H1 (cell line): Measurements from ENCODE around the gene ADCYAP1. TPM values are rescaled to one million over a fixed set of nuclear protein-coding genes. Genes with fewer than 3 reads are reported as not detected.

ENCODE experiments used
- CTCF ChIA-PET: fragments of 300-600 bp; sonication (Branson Sonifier 250); formaldehyde crosslinking; loops from one replicate; lab custom pipeline; 2021; ENCODE audit not compliant: partially characterized antibody; lab: Charles Lee
- POLR2A ChIA-PET: fragments of 300-600 bp; sonication (Branson Sonifier 250); formaldehyde crosslinking; loops from one replicate; lab custom pipeline; 2021; ENCODE audit warnings: inconsistent platforms; ENCODE audit not compliant: partially characterized antibody; lab: Charles Lee
- DNase-seq, 2 experiments: peaks; one replicate each; pipeline versions ENCODE4 v3.0.0 to v3.0.0-alpha.2; 2010 to 2022; ENCODE audit warnings: low spot score in 2 of 2, low read depth in 1 of 2, mixed read lengths in 1 of 2
- FAIRE-seq: peaks from 2 replicates; lab custom pipeline; 2011; peaks lifted over from hg19 to GRCh38; lab: Jason Lieb, UNC
- H2AFZ ChIP-seq: 2 replicates; pipeline ENCODE4 v1.8.1; 2012; ENCODE audit warnings: low read length, inconsistent platforms
- H2AK5ac ChIP-seq: 2 replicates; pipeline ENCODE4 v1.6.1; 2013; ENCODE audit warnings: low read depth, low read length
- H2BK120ac ChIP-seq: replicated peaks from 2 replicates; pipeline ENCODE3; 2013; ENCODE audit warnings: low read depth, low read length, inconsistent platforms
- H2BK12ac ChIP-seq: 2 replicates; pipeline ENCODE4 v1.6.1; 2013; ENCODE audit warnings: low read depth, low read length
- H2BK15ac ChIP-seq: 2 replicates; pipeline ENCODE4 v1.6.1; 2013; ENCODE audit warnings: low read length
- H2BK20ac ChIP-seq: 2 replicates; pipeline ENCODE4 v1.6.1; 2013; ENCODE audit warnings: low read length
- H2BK5ac ChIP-seq: 2 replicates; pipeline ENCODE4 v1.6.1; 2013; ENCODE audit warnings: low read depth, low read length
- H3K14ac ChIP-seq: 2 replicates; pipeline ENCODE4 v1.6.1; 2013; ENCODE audit warnings: inconsistent platforms; ENCODE audit not compliant: insufficient read length
- H3K18ac ChIP-seq: 2 replicates; pipeline ENCODE4 v1.6.1; 2013; ENCODE audit warnings: low read length; ENCODE audit errors: extremely low read depth
- H3K23ac ChIP-seq: 2 replicates; pipeline ENCODE4 v1.6.1; 2013; ENCODE audit warnings: inconsistent platforms; ENCODE audit not compliant: insufficient read length
- H3K23me2 ChIP-seq: 2 replicates; pipeline ENCODE4 v1.6.1; 2013; ENCODE audit warnings: low read depth, low read length
- H3K27ac ChIP-seq: 2 replicates; pipeline ENCODE4 v1.6.1; 2011; ENCODE audit warnings: low read depth, low read length, inconsistent platforms
- H3K27me3 ChIP-seq, 4 experiments: replicated peaks in 1 of 4; 1 replicate in 1 of 4; 2 replicates in 3 of 4; pipeline versions ENCODE4 v1.6.1 to v1.8.1; 2011 to 2013; ENCODE audit warnings: low read length in 3 of 4, mild to moderate bottlenecking in 3 of 4, inconsistent platforms in 2 of 4, mixed read lengths in 2 of 4, moderate library complexity in 1 of 4; ENCODE audit not compliant: control insufficient read depth in 3 of 4, insufficient read depth in 3 of 4; ENCODE audit errors: extremely low read depth in 1 of 4
- H3K36me3 ChIP-seq, 4 experiments: 2 replicates each; pipeline versions ENCODE4 v1.6.1 to v1.8.1; 2011 to 2013; ENCODE audit warnings: mild to moderate bottlenecking in 4 of 4, low read length in 3 of 4, moderate library complexity in 2 of 4, control low read depth in 1 of 4, inconsistent platforms in 1 of 4; ENCODE audit not compliant: insufficient read depth in 4 of 4, control insufficient read depth in 2 of 4
- H3K4ac ChIP-seq: replicated peaks from 2 replicates; pipeline ENCODE3; 2013; ENCODE audit warnings: low read length, low read depth, mixed read lengths, inconsistent platforms; ENCODE audit not compliant: insufficient read length
- H3K4me1 ChIP-seq, 4 experiments: replicated peaks in 1 of 4; 1 replicate in 1 of 4; 2 replicates in 3 of 4; pipeline versions ENCODE4 v1.6.1 to v1.8.1; 2011 to 2013; ENCODE audit warnings: low read length in 3 of 4, inconsistent platforms in 2 of 4, mixed read lengths in 1 of 4; ENCODE audit not compliant: insufficient read depth in 4 of 4, control insufficient read depth in 3 of 4
- H3K4me2 ChIP-seq, 2 experiments: 2 replicates each; pipeline versions ENCODE4 v1.6.1 to v1.8.1; 2011 to 2013; ENCODE audit warnings: low read depth in 2 of 2, low read length in 2 of 2, control low read depth in 1 of 2, inconsistent platforms in 1 of 2, mild to moderate bottlenecking in 1 of 2; ENCODE audit not compliant: insufficient read depth in 1 of 2
- H3K4me3 ChIP-seq, 4 experiments: fragments of 200-600, 300-600 bp in 1 of 4; sonication (generic), shearing (Covaris generic), sonication (Bioruptor Twin) in 1 of 4; 2 replicates each; pipeline versions ENCODE4 v1.5.1 to v1.8.1; 2011 to 2016; ENCODE audit warnings: low read length in 4 of 4, low read depth in 3 of 4, control low read depth in 2 of 4, inconsistent platforms in 2 of 4, mild to moderate bottlenecking in 2 of 4, mixed read lengths in 1 of 4, moderate library complexity in 1 of 4; ENCODE audit not compliant: insufficient read depth in 2 of 4; ENCODE audit errors: extremely low read depth in 1 of 4
- H3K56ac ChIP-seq: replicated peaks from 2 replicates; pipeline ENCODE3; 2013; ENCODE audit warnings: low read depth, mild to moderate bottlenecking, mixed read lengths, low read length, inconsistent platforms; ENCODE audit not compliant: insufficient read length
- H3K79me1 ChIP-seq: 2 replicates; pipeline ENCODE4 v1.6.1; 2013; ENCODE audit warnings: low read depth, low read length, control low read depth
- H3K79me2 ChIP-seq, 2 experiments: 2 replicates each; pipeline versions ENCODE4 v1.6.1 to v1.8.1; 2012 to 2013; ENCODE audit warnings: low read length in 2 of 2, mild to moderate bottlenecking in 2 of 2, inconsistent platforms in 1 of 2; ENCODE audit not compliant: insufficient read depth in 2 of 2, control insufficient read depth in 1 of 2
- H3K9ac ChIP-seq, 4 experiments: replicated peaks in 1 of 4; 1 replicate in 1 of 4; 2 replicates in 3 of 4; pipeline versions ENCODE4 v1.6.1 to v1.8.1; 2011 to 2013; ENCODE audit warnings: low read depth in 3 of 4, low read length in 3 of 4, control low read depth in 2 of 4, mild to moderate bottlenecking in 2 of 4, moderate library complexity in 2 of 4, inconsistent platforms in 1 of 4; ENCODE audit errors: extremely low read depth in 1 of 4
- H3K9me3 ChIP-seq, 2 experiments: 2 replicates each; pipeline versions ENCODE4 v1.6.1 to v1.8.1; 2012 to 2013; ENCODE audit warnings: mild to moderate bottlenecking in 2 of 2, moderate library complexity in 2 of 2, control low read depth in 1 of 2, inconsistent platforms in 1 of 2, low read depth in 1 of 2, low read length in 1 of 2, mixed read lengths in 1 of 2; ENCODE audit not compliant: insufficient read depth in 2 of 2
- H4K20me1 ChIP-seq, 2 experiments: replicated peaks in 1 of 2; 2 replicates each; pipeline versions ENCODE3 to v1.8.1; 2011 to 2013; ENCODE audit warnings: inconsistent platforms in 2 of 2, low read length in 2 of 2, mild to moderate bottlenecking in 1 of 2; ENCODE audit not compliant: insufficient read depth in 2 of 2, control insufficient read depth in 1 of 2
- H4K5ac ChIP-seq: 2 replicates; pipeline ENCODE4 v1.6.1; 2013; ENCODE audit warnings: low read length, low read depth, mixed read lengths, inconsistent platforms; ENCODE audit not compliant: insufficient read length
- H4K8ac ChIP-seq: 2 replicates; pipeline ENCODE4 v1.8.0; 2013; ENCODE audit warnings: mild to moderate bottlenecking, moderate library complexity, low read length, inconsistent platforms; ENCODE audit not compliant: insufficient read depth; ENCODE audit errors: extremely low read depth
- H4K91ac ChIP-seq: replicated peaks from 2 replicates; pipeline ENCODE3; 2013; ENCODE audit warnings: low read length, mixed read lengths, inconsistent platforms; ENCODE audit not compliant: insufficient read length
- CHD2 ChIP-seq: IDR thresholded peaks from 2 replicates; pipeline ENCODE4 v1.6.1; 2012; ENCODE audit warnings: low read length, improper control_type of control experiment
- CTCF ChIP-seq, 3 experiments: IDR thresholded peaks; 1 replicate in 2 of 3; 2 replicates in 1 of 3; pipeline versions ENCODE4 v1.5.1 to v1.6.1; 2011; ENCODE audit warnings: low read length in 3 of 3, mild to moderate bottlenecking in 3 of 3, inconsistent platforms in 2 of 3, low read depth in 1 of 3, moderate library complexity in 1 of 3; ENCODE audit not compliant: insufficient read depth in 1 of 3; ENCODE audit errors: control extremely low read depth in 1 of 3
- EGR1 ChIP-seq: IDR thresholded peaks from 2 replicates; pipeline ENCODE4 v1.6.1; 2011; ENCODE audit warnings: low read depth, low read length, borderline replicate concordance
- NANOG ChIP-seq: IDR thresholded peaks from 2 replicates; pipeline ENCODE4 v1.6.1; 2011; ENCODE audit warnings: low read length, low read depth, mild to moderate bottlenecking, inconsistent platforms; ENCODE audit not compliant: insufficient read depth, poor library complexity, severe bottlenecking
- PHF8 ChIP-seq: fragments of 200-600 bp; sonication (generic); conservative IDR thresholded peaks from 2 replicates; pipeline ENCODE4 v1.7.1; 2012; ENCODE audit warnings: low read depth, mild to moderate bottlenecking, inconsistent platforms, low read length, moderate library complexity
- RBBP5 ChIP-seq: IDR thresholded peaks from 2 replicates; pipeline ENCODE4 v1.7.1; 2012; ENCODE audit warnings: low read depth, mild to moderate bottlenecking, inconsistent platforms, low read length, moderate library complexity, borderline replicate concordance
- SAP30 ChIP-seq: fragments of 300-600 bp; sonication (generic); IDR thresholded peaks from 2 replicates; pipeline ENCODE4 v1.7.1; 2012; ENCODE audit warnings: low read length, moderate library complexity, mild to moderate bottlenecking, inconsistent platforms; ENCODE audit not compliant: insufficient read depth, insufficient replicate concordance
- SIRT6 ChIP-seq: IDR thresholded peaks from one replicate; pipeline ENCODE4 v1.7.1; 2012; ENCODE audit warnings: low read length, inconsistent platforms
- SP1 ChIP-seq: IDR thresholded peaks from 2 replicates; pipeline ENCODE4 v1.6.1; 2011; ENCODE audit warnings: low read depth, low read length
- SP2 ChIP-seq: IDR thresholded peaks from 2 replicates; pipeline ENCODE4 v1.6.1; 2012; ENCODE audit warnings: mild to moderate bottlenecking, low read length, inconsistent platforms
- SP4 ChIP-seq: IDR thresholded peaks from 2 replicates; pipeline ENCODE4 v1.6.1; 2012; ENCODE audit warnings: low read length, inconsistent platforms
- YY1 ChIP-seq: IDR thresholded peaks from 2 replicates; pipeline ENCODE4 v1.6.1; 2011; ENCODE audit warnings: low read depth, mild to moderate bottlenecking, low read length
- polyA plus RNA-seq, 7 experiments: library from polyadenylated mRNA; depleted of rRNA in 3 of 7; stranded (reverse) in 5 of 7; unstranded in 2 of 7; fragments of >200 nt in 5 of 7; fragments of 200-250 nt in 2 of 7; gene quantifications; 1 replicate in 5 of 7; 2 replicates in 1 of 7; 4 replicates in 1 of 7; pipeline versions ENCODE4 v1.2.1 to v1.2.3, GENCODE V29; 2011 to 2013; ENCODE audit warnings: missing spikeins in 2 of 7, mixed read lengths in 2 of 7
- total RNA-seq: library from RNA; stranded (reverse); fragmentation: NEBNext Ultra II Directional; extraction: Animal tissue kit (Norgen Biotek cat#: 25700); gene quantifications from 2 replicates; pipeline ENCODE4 v1.2.1, GENCODE V29; 2021
- TF ChIP-seq, protein P1 (sequence below): IDR thresholded peaks from 2 replicates; pipeline ENCODE4 v1.6.1; 2011; ENCODE audit warnings: low read length, improper control_type of control experiment

Gene ADCYAP1
- total and polyA plus RNA-seq, 2 of the 8 experiments (the other 6 are each of a cell fraction or from before 2014, with no cell fraction given): 0.02 TPM; not detected in 1

DNA sequence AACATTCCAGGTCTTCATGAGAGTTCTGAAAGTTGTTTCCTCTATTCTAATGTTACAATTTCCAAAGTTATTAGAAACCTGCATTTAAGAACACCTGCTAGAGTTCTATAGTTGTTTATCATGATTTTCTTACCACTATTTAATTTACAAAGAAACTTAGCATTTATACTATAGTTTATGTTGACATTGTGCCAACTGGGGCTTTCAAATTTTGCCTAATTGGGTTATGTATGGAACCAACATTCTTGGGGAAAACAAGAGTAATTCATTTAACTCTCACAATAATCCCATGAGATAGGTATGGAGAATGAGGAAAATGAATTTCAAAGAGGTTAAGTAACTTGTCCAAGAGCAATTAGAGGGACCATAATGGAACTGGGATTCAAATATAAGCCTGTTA, 28.8 kb upstream of the ADCYAP1 start:
- CTCF ChIA-PET: no interaction called here
- TF ChIP-seq PHF8: no peak
- no peak for TF ChIP-seq SP4
- TF ChIP-seq CHD2: no peak
- TF ChIP-seq SP1: no peak
- no peak for TF ChIP-seq EGR1
- TF ChIP-seq SP2: no peak
- no peak for TF ChIP-seq RBBP5
- no peak for TF ChIP-seq NANOG
- TF ChIP-seq, protein P1, sequence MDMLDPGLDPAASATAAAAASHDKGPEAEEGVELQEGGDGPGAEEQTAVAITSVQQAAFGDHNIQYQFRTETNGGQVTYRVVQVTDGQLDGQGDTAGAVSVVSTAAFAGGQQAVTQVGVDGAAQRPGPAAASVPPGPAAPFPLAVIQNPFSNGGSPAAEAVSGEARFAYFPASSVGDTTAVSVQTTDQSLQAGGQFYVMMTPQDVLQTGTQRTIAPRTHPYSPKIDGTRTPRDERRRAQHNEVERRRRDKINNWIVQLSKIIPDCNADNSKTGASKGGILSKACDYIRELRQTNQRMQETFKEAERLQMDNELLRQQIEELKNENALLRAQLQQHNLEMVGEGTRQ: no peak
- TF ChIP-seq YY1: no peak
- no peak for TF ChIP-seq CTCF (IDR thresholded peaks at IDR 0.05; ENCODE audit: control extremely low read depth in 1 of 3, insufficient read depth in 1 of 3, low read depth in 1 of 3, low read length in 3 of 3)
- no peak for TF ChIP-seq SIRT6
- no peak for TF ChIP-seq SAP30

More for the DNA sequence above, 28.8 kb upstream of the ADCYAP1 start:
- Histone ChIP-seq H2BK120ac (no peak overlapping the region), H3K9ac (no peak overlapping the region), H3K4ac (no peak overlapping the region), H3K79me1 (no peaks in the 10 kb centered on the region), H4K5ac (no peak overlapping the region), H2BK15ac (no peak overlapping the region), H3K4me3 (no peak overlapping the region), H4K20me1 (no peaks in the 10 kb centered on the region), H3K27me3 (no peaks in the 10 kb centered on the region), H3K14ac (no peak overlapping the region), H2AK5ac (no peak overlapping the region), H3K23ac (no peak overlapping the region), H4K91ac (no peak overlapping the region), H2BK12ac (no peak overlapping the region), H3K4me2 (no peak overlapping the region), H2BK5ac (no peak overlapping the region), H3K4me1 (no peaks in the 10 kb centered on the region), H2AFZ (no peak overlapping the region), H3K18ac (no peak overlapping the region), H4K8ac (no peak overlapping the region), H2BK20ac (no peak overlapping the region), H3K79me2 (no peaks in the 10 kb centered on the region), H3K23me2 (no peaks in the 10 kb centered on the region), H3K9me3 (no peaks in the 10 kb centered on the region; a peak in 1 of 4 replicates), H3K56ac (no peak overlapping the region), H3K36me3 (no peaks in the 10 kb centered on the region), H3K27ac (no peak overlapping the region)
- POLR2A ChIA-PET: no interaction called here
- FAIRE-seq (no peak), DNase-seq (no peak)
